ENCODE results near the gene CYP1A2.

DNA sequence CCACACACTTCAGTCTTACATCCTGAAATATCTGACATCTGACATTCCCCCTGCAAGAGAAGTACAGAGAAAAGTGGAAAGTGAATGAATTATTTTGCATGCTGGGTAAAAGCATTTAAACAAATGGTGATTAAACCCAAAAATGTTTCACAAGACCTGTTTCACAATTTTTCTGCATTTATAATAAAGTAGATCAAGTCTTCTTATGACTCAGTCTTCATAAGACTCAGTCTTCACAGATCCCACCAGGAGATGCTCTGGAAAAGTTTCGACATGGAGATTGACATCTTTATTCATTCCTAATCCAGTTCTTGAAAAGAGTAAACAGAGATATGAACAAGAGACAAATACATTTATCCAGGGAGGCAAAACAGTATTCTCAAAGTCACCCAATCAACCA lies 39.6 kb upstream of the CYP1A2 start:
- TF ChIP-seq, protein P1, sequence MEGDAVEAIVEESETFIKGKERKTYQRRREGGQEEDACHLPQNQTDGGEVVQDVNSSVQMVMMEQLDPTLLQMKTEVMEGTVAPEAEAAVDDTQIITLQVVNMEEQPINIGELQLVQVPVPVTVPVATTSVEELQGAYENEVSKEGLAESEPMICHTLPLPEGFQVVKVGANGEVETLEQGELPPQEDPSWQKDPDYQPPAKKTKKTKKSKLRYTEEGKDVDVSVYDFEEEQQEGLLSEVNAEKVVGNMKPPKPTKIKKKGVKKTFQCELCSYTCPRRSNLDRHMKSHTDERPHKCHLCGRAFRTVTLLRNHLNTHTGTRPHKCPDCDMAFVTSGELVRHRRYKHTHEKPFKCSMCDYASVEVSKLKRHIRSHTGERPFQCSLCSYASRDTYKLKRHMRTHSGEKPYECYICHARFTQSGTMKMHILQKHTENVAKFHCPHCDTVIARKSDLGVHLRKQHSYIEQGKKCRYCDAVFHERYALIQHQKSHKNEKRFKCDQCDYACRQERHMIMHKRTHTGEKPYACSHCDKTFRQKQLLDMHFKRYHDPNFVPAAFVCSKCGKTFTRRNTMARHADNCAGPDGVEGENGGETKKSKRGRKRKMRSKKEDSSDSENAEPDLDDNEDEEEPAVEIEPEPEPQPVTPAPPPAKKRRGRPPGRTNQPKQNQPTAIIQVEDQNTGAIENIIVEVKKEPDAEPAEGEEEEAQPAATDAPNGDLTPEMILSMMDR (conservative IDR thresholded peaks at IDR 0.05; ENCODE audit: low read depth, low read length) = no peak
- TF ChIP-seq EZH2 (IDR thresholded peaks at IDR 0.05; ENCODE audit: low read length, unreplicated experiment) = no peak
